Endothelial cell of umbilical vein (primary cell): Measurements from ENCODE around the gene KLHL30. TPM values are rescaled to one million over a fixed set of nuclear protein-coding genes. Genes with fewer than 3 reads are reported as not detected.

ENCODE experiments used
- BruUV-seq: library from RNA; stranded (reverse); fragments of 400-500 nt; replicated peaks from 2 replicates; lab custom pipeline; 2021; lab: Mats Ljungman, UMichigan
- CTCF ChIA-PET: fragments of 300-600, 350-600 bp; sonication (Branson Sonifier 250); formaldehyde crosslinking; loops from one replicate; lab custom pipeline; 2021; ENCODE audit warnings: antibody characterized with exemption, inconsistent platforms; lab: Charles Lee
- POLR2A ChIA-PET: fragments of 300-600, 350-600 bp; sonication (Branson Sonifier 250); formaldehyde crosslinking; loops from one replicate; lab custom pipeline; 2021; ENCODE audit warnings: antibody characterized with exemption, inconsistent platforms; lab: Charles Lee
- DNase-seq: peaks from one replicate; pipeline ENCODE4 v3.0.0-alpha.2; 2011; ENCODE audit warnings: low read depth, low spot score
- FAIRE-seq: peaks from 2 replicates; lab custom pipeline; 2011; peaks lifted over from hg19 to GRCh38; lab: Jason Lieb, UNC
- H2AFZ ChIP-seq: 2 replicates; pipeline ENCODE4 v1.6.0; 2012; ENCODE audit warnings: low read depth, low read length, control low read depth, inconsistent platforms
- H3K27ac ChIP-seq: 2 replicates; pipeline ENCODE4 v1.5.1; 2011; ENCODE audit warnings: low read depth, mild to moderate bottlenecking, control low read depth, low read length, moderate library complexity; ENCODE audit not compliant: insufficient read depth
- H3K27me3 ChIP-seq, 2 experiments: 2 replicates each; pipeline versions ENCODE4 v1.6.0 to v1.6.1; 2011; ENCODE audit warnings: low read length in 2 of 2, mixed read lengths in 1 of 2; ENCODE audit not compliant: control insufficient read depth in 2 of 2, insufficient read depth in 2 of 2
- H3K36me3 ChIP-seq, 2 experiments: 2 replicates in 1 of 2; 3 replicates in 1 of 2; pipeline ENCODE4 v1.5.1; 2011; ENCODE audit warnings: low read length in 2 of 2, mild to moderate bottlenecking in 1 of 2, moderate library complexity in 1 of 2; ENCODE audit not compliant: control insufficient read depth in 2 of 2, insufficient read depth in 2 of 2; ENCODE audit errors: extremely low read depth in 1 of 2
- H3K4me1 ChIP-seq: 3 replicates; pipeline ENCODE4 v1.5.1; 2011; ENCODE audit warnings: mild to moderate bottlenecking, low read length; ENCODE audit not compliant: control insufficient read depth, insufficient read depth; ENCODE audit errors: extremely low read depth
- H3K4me2 ChIP-seq: 2 replicates; pipeline ENCODE4 v1.6.1; 2011; ENCODE audit warnings: low read length, control low read depth, mixed read lengths; ENCODE audit not compliant: insufficient read depth
- H3K4me3 ChIP-seq, 3 experiments: fragments of 200-600 bp in 1 of 3; sonication (generic), shearing (Covaris generic) in 1 of 3; replicated peaks in 1 of 3; 2 replicates each; pipeline ENCODE4 v1.5.1; 2011 to 2016; ENCODE audit warnings: control low read depth in 3 of 3, low read length in 3 of 3, mild to moderate bottlenecking in 2 of 3, inconsistent platforms in 1 of 3, low read depth in 1 of 3, moderate library complexity in 1 of 3; ENCODE audit not compliant: insufficient read depth in 1 of 3
- H3K79me2 ChIP-seq: 2 replicates; pipeline ENCODE4 v1.6.0; 2012; ENCODE audit warnings: low read length, inconsistent platforms; ENCODE audit not compliant: control insufficient read depth, insufficient read depth
- H3K9ac ChIP-seq: replicated peaks from 2 replicates; pipeline ENCODE3; 2011; ENCODE audit warnings: low read length, control low read depth; ENCODE audit not compliant: insufficient read depth; ENCODE audit errors: extremely low read depth
- H3K9me1 ChIP-seq: replicated peaks from 3 replicates; pipeline ENCODE4 v1.6.0; 2011; ENCODE audit warnings: mild to moderate bottlenecking, low read length; ENCODE audit not compliant: control insufficient read depth, insufficient read depth; ENCODE audit errors: extremely low read depth
- H3K9me3 ChIP-seq: replicated peaks from 2 replicates; pipeline ENCODE4 v1.5.1; 2012; ENCODE audit warnings: low read length, inconsistent platforms; ENCODE audit not compliant: control insufficient read depth, insufficient read depth
- H4K20me1 ChIP-seq: replicated peaks from 2 replicates; pipeline ENCODE3; 2011; ENCODE audit warnings: mild to moderate bottlenecking, low read length; ENCODE audit not compliant: control insufficient read depth, insufficient read depth; ENCODE audit errors: extremely low read depth
- EZH2 ChIP-seq: IDR thresholded peaks from 2 replicates; pipeline ENCODE4 v1.6.1; 2012; ENCODE audit warnings: borderline replicate concordance, low read depth, mild to moderate bottlenecking, moderate library complexity, low read length, inconsistent platforms; ENCODE audit not compliant: severe bottlenecking
- FOS ChIP-seq: IDR thresholded peaks from 2 replicates; pipeline ENCODE4 v1.6.1; 2011; ENCODE audit warnings: mild to moderate bottlenecking, low read length, moderate library complexity, borderline replicate concordance; ENCODE audit not compliant: insufficient read depth
- GATA2 ChIP-seq: IDR thresholded peaks from 2 replicates; pipeline ENCODE4 v1.7.0; 2011; ENCODE audit warnings: low read depth, mild to moderate bottlenecking, moderate library complexity, mixed read lengths, low read length; ENCODE audit not compliant: insufficient read length, insufficient read depth
- JUN ChIP-seq: IDR thresholded peaks from 2 replicates; pipeline ENCODE4 v1.6.1; 2011; ENCODE audit warnings: borderline replicate concordance, low read depth; ENCODE audit not compliant: insufficient read length, insufficient read depth
- MYC ChIP-seq: IDR thresholded peaks from one replicate; pipeline ENCODE4 v1.6.1; 2011; ENCODE audit warnings: mild to moderate bottlenecking, low read depth, low read length
- POLR2A ChIP-seq: IDR thresholded peaks from 2 replicates; pipeline ENCODE4 v1.6.1; 2012; ENCODE audit warnings: low read depth, mild to moderate bottlenecking, control low read depth, low read length
- POLR2AphosphoS5 ChIP-seq: IDR thresholded peaks from 2 replicates; pipeline ENCODE4 v1.6.1; 2012; ENCODE audit warnings: low read depth, mild to moderate bottlenecking, control low read depth, low read length, moderate library complexity; ENCODE audit not compliant: insufficient read depth
- dilution Hi-C: fragments of 300-500 bp; cut with MboI; formaldehyde crosslinking; loops from one replicate; pipeline ENCODE4 v1.15.0; 2019; ENCODE audit warnings: low sequenced_read_pairs; ENCODE audit not compliant: extremely low pct_ligation_motif_present
- intact Hi-C: fragments of 100-400 bp; cut with micrococcal nuclease; formaldehyde crosslinking; loops from one replicate; pipeline ENCODE4 v1.10.0; 2022
- polyA plus RNA-seq, 4 experiments: library from polyadenylated mRNA; depleted of rRNA in 3 of 4; stranded (reverse) in 3 of 4; unstranded in 1 of 4; fragments of >200 nt; gene quantifications; 2 replicates each; pipeline versions ENCODE4 v1.2.1 to v1.2.3, GENCODE V29; 2011 to 2012; ENCODE audit warnings: missing spikeins in 1 of 4
- total RNA-seq: library from RNA; stranded (reverse); gene quantifications from 2 replicates; pipeline ENCODE4 v1.2.3, GENCODE V29; 2021
- TF ChIP-seq, protein P1 (sequence below), 2 donors: IDR thresholded peaks; 1 replicate in 1 of 2; 2 replicates in 1 of 2; pipeline ENCODE4 v1.5.1; 2011; ENCODE audit warnings: low read length in 2 of 2, mild to moderate bottlenecking in 2 of 2, moderate library complexity in 2 of 2, control low read depth in 1 of 2, inconsistent platforms in 1 of 2, low read depth in 1 of 2; ENCODE audit not compliant: insufficient read depth in 1 of 2; ENCODE audit errors: extremely low read depth in 1 of 2
- TF ChIP-seq, protein P2 (sequence below): IDR thresholded peaks from 2 replicates; pipeline ENCODE4 v1.6.1; 2011; ENCODE audit not compliant: insufficient read depth, insufficient read length

KLHL30 gene
- total and polyA plus RNA-seq, 2 donors (not counting 3 experiments of a cell fraction or from before 2014, with no cell fraction given) = not detected

DNA sequence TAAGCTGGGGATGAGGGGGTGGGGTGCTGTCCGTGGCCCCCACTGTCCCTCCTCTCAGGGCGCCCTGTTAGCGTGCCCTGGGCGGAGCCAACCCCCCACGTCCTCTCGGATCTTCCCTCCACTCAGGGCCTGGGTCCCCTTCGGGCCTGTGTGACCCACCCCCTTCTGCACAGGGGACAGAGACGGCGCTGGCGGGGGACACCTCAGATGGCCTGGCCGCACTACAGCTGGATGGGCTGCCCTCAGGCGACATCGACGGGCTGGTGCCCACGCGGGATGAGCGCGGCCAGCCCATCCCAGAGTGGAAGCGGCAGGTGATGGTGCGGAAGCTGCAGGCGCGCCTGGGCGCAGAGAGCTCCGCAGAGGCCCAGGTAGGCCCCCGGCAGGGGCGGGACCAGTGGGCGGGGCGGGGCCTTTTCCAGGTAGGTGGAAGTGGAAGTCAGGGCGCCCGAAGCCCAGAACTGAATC is 9.9 kb upstream of the KLHL30 start:
- Histone ChIP-seq H3K9ac (no peak overlapping the region), H3K4me1 (no peaks in the 10 kb centered on the region), H3K4me2 (no peak overlapping the region), H3K27ac (no peak overlapping the region), H3K27me3 (no peaks in the 10 kb centered on the region), H3K9me1 (no peaks in the 10 kb centered on the region), H3K36me3 (no peaks in the 10 kb centered on the region), H3K4me3 (no peak overlapping the region), H3K9me3 (no peaks in the 10 kb centered on the region), H3K79me2 (no peaks in the 10 kb centered on the region), H2AFZ (no peak overlapping the region), H4K20me1 (no peaks in the 10 kb centered on the region)
- CTCF ChIA-PET = interaction anchor here (0.7 kb wide), 1 partner anchor 135 kb away, joined by 3 read pairs; no protein-coding TSS in a partner anchor
- BruUV-seq = no TSS peak
- dilution Hi-C loops = no loop called here
- POLR2A ChIA-PET = no interaction called here
- intact Hi-C loops = no loop called here
- DNase-seq = no peak
- TF ChIP-seq EZH2 (no peak), GATA2 (no peak), POLR2AphosphoS5 (no peak), POLR2A (no peak), JUN (no peak), MYC (no peak), FOS (no peak)
- TF ChIP-seq, protein P1, sequence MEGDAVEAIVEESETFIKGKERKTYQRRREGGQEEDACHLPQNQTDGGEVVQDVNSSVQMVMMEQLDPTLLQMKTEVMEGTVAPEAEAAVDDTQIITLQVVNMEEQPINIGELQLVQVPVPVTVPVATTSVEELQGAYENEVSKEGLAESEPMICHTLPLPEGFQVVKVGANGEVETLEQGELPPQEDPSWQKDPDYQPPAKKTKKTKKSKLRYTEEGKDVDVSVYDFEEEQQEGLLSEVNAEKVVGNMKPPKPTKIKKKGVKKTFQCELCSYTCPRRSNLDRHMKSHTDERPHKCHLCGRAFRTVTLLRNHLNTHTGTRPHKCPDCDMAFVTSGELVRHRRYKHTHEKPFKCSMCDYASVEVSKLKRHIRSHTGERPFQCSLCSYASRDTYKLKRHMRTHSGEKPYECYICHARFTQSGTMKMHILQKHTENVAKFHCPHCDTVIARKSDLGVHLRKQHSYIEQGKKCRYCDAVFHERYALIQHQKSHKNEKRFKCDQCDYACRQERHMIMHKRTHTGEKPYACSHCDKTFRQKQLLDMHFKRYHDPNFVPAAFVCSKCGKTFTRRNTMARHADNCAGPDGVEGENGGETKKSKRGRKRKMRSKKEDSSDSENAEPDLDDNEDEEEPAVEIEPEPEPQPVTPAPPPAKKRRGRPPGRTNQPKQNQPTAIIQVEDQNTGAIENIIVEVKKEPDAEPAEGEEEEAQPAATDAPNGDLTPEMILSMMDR (IDR thresholded peaks at IDR 0.05; ENCODE audit: extremely low read depth in 1 of 2, insufficient read depth in 1 of 2, low read depth in 1 of 2, low read length in 2 of 2) = no peak
- TF ChIP-seq, protein P2, sequence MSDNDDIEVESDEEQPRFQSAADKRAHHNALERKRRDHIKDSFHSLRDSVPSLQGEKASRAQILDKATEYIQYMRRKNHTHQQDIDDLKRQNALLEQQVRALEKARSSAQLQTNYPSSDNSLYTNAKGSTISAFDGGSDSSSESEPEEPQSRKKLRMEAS = no peak
- no peak for FAIRE-seq
